ENCODE data around the gene PCDHGB3. TPM values are rescaled to one million over a fixed set of nuclear protein-coding genes. Genes with fewer than 3 reads are reported as not detected.

Gene PCDHGB3
- total RNA-seq, 1 donor from 2014 or later: 0.67 TPM

DNA sequence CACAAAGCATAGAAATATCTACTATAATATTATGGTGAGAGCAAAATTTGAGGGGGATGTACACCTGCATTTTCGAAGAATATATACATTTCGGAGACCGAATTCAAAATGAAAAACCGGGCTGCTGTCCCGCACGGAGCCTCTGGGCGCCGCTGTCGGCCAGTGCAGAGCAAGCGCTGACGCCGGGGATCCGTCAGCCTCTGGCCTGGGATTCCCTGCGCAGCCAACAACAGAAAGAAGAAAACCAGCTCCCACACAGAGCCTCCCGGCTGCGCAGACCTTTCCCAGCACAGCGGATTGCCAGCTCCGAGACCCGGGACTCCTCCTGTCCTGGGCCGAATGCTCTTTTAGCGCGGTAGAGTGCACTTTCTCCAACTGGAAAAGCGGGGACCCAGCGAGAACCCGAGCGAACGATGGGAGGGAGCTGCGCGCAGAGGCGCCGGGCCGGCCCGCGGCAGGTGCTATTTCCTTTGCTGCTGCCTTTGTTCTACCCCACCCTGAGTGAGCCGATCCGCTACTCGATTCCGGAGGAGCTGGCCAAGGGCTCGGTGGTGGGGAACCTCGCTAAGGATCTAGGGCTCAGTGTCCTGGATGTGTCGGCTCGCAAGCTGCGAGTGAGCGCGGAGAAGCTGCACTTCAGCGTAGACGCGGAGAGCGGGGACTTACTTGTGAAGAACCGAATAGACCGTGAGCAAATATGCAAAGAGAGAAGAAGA is 37.9 kb downstream of the PCDHGB3 start, which contains the start of gene PCDHGB6:
PCDHGB6 (plus strand) TSS at position 232 of the 716 bp plus-strand sequence; CDS start at position 414, 182 bp downstream.

DNA sequence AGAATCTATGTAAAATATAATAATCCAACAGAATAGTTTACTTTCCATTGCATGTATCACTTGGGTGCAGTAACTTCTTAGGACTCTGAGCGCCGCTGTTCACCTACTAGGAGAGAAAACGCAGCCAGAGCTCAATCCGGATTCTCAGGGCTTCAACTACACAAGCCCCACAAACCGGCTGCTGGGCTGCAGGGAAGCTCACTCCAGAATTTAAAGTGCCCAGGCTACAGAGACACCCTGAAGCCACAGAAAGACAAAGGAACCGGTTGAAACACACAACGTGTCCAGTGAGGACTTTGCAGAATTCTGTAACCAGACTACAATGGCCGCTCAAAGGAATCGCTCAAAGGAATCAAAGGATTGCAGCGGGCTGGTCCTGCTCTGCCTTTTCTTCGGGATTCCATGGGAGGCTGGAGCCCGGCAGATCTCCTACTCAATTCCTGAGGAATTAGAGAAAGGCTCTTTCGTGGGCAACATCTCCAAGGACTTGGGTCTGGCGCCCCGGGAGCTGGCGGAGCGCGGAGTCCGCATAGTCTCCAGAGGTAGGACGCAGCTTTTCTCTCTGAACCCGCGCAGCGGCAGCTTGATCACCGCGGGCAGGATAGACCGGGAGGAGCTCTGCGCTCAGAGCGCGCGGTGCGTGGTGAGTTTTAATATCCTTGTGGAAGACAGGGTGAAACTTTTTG is 43.0 kb downstream of the PCDHGB3 start, which contains the start of gene PCDHGA10:
PCDHGA10 (plus strand) TSS at position 134 of the 686 bp plus-strand sequence; CDS start at position 323, 189 bp downstream.

GRCh38 chr5:141417494-141418172 is 47.6 kb downstream of the PCDHGB3 start, which contains the start of gene PCDHGB7:
PCDHGB7 (plus strand) TSS chr5:141417677; CDS start chr5:141417860, 183 bp downstream.

GRCh38 chr5:141420855-141421488 is 50.9 kb downstream of the PCDHGB3 start, which contains the start of gene PCDHGA11:
PCDHGA11 (plus strand) TSS chr5:141421051; CDS start chr5:141421228, 177 bp downstream.

Other genes starting within 250 kb of the PCDHGB3 start
- 0.07 and 0.10 TPM in 2 replicates for gene PCDHB4, start 248.4 kb upstream of the PCDHGB3 start, total RNA-seq
- gene PCDHB5, start 235.0 kb upstream of the PCDHGB3 start, total RNA-seq: 0.15 and 0.47 TPM in 2 replicates
- not detected in 2 replicates for gene PCDHB6, start 220.2 kb upstream of the PCDHGB3 start, total RNA-seq
- 0.05 and 0.07 TPM in 2 replicates for gene PCDHB7, start 197.6 kb upstream of the PCDHGB3 start, total RNA-seq
- 0.25 TPM in 1 of 2 replicates, not detected in the other for gene PCDHB8, start 192.5 kb upstream of the PCDHGB3 start, total RNA-seq
- gene PCDHB16, start 187.9 kb upstream of the PCDHGB3 start, total RNA-seq: under 0.01 and 0.25 TPM in 2 replicates
- 0.15 and 0.27 TPM in 2 replicates for gene PCDHB9, start 183.1 kb upstream of the PCDHGB3 start, total RNA-seq
- 0.53 and 0.59 TPM in 2 replicates for gene PCDHB10, start 177.9 kb upstream of the PCDHGB3 start, total RNA-seq
- gene PCDHB11, start 170.6 kb upstream of the PCDHGB3 start, total RNA-seq: not detected in 2 replicates
- gene PCDHB12, start 161.5 kb upstream of the PCDHGB3 start, total RNA-seq: 0.05 and 0.13 TPM in 2 replicates
- 0.30 and 0.33 TPM in 2 replicates for gene PCDHB13, start 156.3 kb upstream of the PCDHGB3 start, total RNA-seq
- 0.20 and 0.30 TPM in 2 replicates for gene PCDHB14, start 146.9 kb upstream of the PCDHGB3 start, total RNA-seq
- gene PCDHB15, start 124.8 kb upstream of the PCDHGB3 start, total RNA-seq: 0.15 and 0.40 TPM in 2 replicates
- 0.15 TPM in 1 of 2 replicates, not detected in the other for gene SLC25A2, start 66.2 kb upstream of the PCDHGB3 start, total RNA-seq
- 44.8 and 50.7 TPM in 2 replicates for gene TAF7, start 49.5 kb upstream of the PCDHGB3 start, total RNA-seq
- gene PCDHGA1, start 39.7 kb upstream of the PCDHGB3 start, total RNA-seq: 0.20 and 0.59 TPM in 2 replicates
- gene PCDHGA2, start 31.5 kb upstream of the PCDHGB3 start, total RNA-seq: 0.73 and 0.79 TPM in 2 replicates
- gene PCDHGA3, start 26.4 kb upstream of the PCDHGB3 start, total RNA-seq: 0.13 and 0.49 TPM in 2 replicates
- 0.44 and 0.60 TPM in 2 replicates for gene PCDHGB1, start 20.1 kb upstream of the PCDHGB3 start, total RNA-seq
- 2.8 and 3.9 TPM in 2 replicates for gene PCDHGA4, start 15.2 kb upstream of the PCDHGB3 start, total RNA-seq
- 2.9 and 3.3 TPM in 2 replicates for gene PCDHGB2, start 10.2 kb upstream of the PCDHGB3 start, total RNA-seq
- gene PCDHGA5, start 6.1 kb upstream of the PCDHGB3 start, total RNA-seq: 0.53 and 0.79 TPM in 2 replicates
- 0.73 and 1.2 TPM in 2 replicates for gene PCDHGA6, start 3.6 kb downstream of the PCDHGB3 start, total RNA-seq
- gene PCDHGA7, start 12.5 kb downstream of the PCDHGB3 start, total RNA-seq: 0.80 and 1.1 TPM in 2 replicates
- 3.3 and 4.2 TPM in 2 replicates for gene PCDHGB4, start 17.5 kb downstream of the PCDHGB3 start, total RNA-seq
- 0.15 and 0.33 TPM in 2 replicates for gene PCDHGA8, start 22.4 kb downstream of the PCDHGB3 start, total RNA-seq
- gene PCDHGB5, start 27.7 kb downstream of the PCDHGB3 start, total RNA-seq: 7.9 and 8.3 TPM in 2 replicates
- 1.2 and 1.8 TPM in 2 replicates for gene PCDHGA9, start 32.5 kb downstream of the PCDHGB3 start, total RNA-seq
- 0.73 and 1.2 TPM in 2 replicates for gene PCDHGB6, start 37.8 kb downstream of the PCDHGB3 start, total RNA-seq
- 1.7 and 2.6 TPM in 2 replicates for gene PCDHGA10, start 42.7 kb downstream of the PCDHGB3 start, total RNA-seq
- 3.1 and 5.3 TPM in 2 replicates for gene PCDHGB7, start 47.4 kb downstream of the PCDHGB3 start, total RNA-seq
- 4.4 and 4.6 TPM in 2 replicates for gene PCDHGA11, start 50.8 kb downstream of the PCDHGB3 start, total RNA-seq
- 4.7 and 5.9 TPM in 2 replicates for gene PCDHGA12, start 60.3 kb downstream of the PCDHGB3 start, total RNA-seq
- 18.0 and 18.2 TPM in 2 replicates for gene PCDHGC3, start 105.7 kb downstream of the PCDHGB3 start, total RNA-seq
- 0.20 and 0.44 TPM in 2 replicates for gene PCDHGC4, start 114.8 kb downstream of the PCDHGB3 start, total RNA-seq
- gene PCDHGC5, start 118.8 kb downstream of the PCDHGB3 start, total RNA-seq: 0.15 and 0.20 TPM in 2 replicates
- gene DIAPH1, start 248.8 kb downstream of the PCDHGB3 start, total RNA-seq: 79.6 and 79.9 TPM in 2 replicates

All from mammary microvascular endothelial cell (primary cell).